HG03103 (cell line): ENCODE measurements around the gene GRAP.

ENCODE experiments used
- ATAC-seq: cut with Tn5 transposase; IDR thresholded peaks from one replicate; pipeline ENCODE4 v1.9.1; 2021; ENCODE audit warnings: low read depth; ENCODE audit not compliant: unreplicated experiment

GRAP gene

DNA sequence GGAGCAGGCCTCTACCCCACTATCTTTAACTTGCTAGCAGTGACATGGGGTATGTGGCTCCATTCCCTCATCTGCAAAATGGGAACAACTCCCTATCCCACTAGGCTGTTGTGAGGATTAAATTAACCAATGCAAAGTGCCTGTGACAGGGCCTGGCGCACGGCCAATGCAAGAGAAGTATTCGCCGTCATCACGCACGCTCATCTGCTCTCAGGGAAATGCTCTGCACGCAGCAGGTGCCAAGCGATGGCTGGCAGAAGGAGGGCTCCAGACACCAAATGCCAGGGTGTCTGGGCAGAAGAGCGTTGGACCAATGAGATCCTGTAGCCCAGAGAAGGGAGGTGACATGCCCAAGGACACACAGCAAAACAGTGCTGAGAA is 59.5 kb downstream of the GRAP start:
- ATAC-seq: no peak

DNA sequence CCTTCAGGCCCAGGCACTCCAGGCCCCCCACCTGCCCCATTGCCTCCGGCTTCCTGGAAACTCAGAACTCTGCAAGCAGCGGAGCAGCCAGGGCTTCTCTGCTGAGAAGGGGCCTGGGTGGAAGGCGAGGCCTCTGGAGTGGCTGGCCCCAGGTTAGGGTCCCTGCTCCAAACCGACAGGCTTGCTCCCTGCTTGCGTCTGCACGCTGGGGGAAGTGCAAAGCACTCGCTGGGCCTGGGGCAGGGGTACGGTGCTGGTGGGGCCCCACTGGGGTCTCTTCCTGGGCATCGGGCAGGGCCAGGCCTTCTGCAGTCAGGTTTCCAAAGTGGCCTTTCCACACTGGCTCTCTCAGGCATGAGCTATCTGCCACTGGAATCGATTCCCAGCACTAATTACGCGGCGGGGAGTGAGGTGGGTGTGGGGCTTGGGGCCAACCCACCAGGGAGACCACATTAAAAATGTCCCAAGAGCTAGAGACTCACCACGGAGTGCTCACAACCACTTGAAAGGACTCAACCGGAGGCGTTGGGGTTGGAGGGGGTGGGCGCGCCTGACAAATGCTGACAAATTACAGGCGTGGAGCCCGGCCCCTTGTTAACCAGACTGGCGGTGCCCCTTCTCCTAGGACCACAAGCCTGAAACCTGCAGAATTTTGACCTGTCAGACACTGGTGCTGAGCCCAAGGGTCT is 60.1 kb downstream of the GRAP start:
- no peak for ATAC-seq

DNA sequence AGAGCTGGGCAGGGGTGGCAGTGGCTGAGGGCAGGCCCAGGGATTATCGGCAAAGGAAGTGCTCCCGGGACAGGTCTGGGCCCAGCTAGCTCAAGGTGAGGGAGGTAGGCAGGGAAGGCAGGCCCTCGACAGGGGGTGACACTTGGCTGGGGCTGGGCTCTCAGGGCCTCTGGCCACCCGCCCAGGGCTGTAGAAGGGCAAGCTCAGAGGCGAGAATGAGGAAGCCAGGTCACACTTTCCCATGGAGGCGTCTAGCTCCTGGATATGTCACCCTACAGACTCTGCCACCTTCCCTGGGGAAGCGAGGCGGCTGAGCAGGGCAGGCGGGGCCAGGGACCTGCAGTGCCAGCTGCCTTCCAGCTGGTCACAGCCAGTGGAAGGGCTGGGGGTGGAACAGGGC is 61.3 kb downstream of the GRAP start:
- ATAC-seq: no peak

DNA sequence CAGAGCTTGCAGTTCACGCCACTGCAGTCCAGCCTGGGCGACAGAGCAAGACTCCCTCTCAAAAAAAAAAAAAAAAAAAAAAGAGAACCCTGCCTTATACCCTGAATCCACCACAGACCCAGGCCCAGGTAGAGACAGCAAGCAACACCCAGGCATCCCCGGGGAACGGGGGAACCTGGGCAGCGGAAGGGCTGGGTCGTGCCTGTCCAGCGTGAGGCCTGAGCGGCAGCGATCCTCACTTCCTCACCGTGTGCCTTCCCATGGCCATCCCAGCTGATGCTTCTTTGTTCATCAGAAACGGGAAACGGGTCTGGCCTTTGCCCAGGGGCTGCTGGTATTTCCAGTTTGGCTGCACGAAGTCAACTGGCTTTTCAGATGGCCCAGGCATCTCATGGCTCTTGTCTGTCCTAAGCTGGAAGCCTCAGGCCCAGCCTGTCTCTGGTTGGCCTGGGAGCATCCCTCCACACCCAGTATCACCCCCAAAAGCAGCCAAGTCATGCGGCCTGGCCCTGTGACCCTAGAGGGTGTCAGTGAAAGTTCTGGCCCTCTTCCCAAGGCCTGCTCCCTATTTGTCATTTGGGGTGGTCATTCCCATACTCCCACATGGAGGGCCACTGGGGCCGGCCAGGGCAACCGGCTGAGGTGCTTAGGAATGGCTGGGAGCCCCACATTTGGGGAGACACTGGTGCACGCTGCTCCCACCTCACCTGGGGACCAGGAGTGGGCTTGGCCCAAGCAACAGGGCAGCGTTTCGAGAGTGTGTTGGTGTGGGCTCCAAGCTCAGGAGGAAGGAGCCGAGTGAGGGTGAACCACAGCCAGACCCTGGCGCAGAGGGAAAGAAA is 62.3 kb downstream of the GRAP start:
- ATAC-seq: no peak

DNA sequence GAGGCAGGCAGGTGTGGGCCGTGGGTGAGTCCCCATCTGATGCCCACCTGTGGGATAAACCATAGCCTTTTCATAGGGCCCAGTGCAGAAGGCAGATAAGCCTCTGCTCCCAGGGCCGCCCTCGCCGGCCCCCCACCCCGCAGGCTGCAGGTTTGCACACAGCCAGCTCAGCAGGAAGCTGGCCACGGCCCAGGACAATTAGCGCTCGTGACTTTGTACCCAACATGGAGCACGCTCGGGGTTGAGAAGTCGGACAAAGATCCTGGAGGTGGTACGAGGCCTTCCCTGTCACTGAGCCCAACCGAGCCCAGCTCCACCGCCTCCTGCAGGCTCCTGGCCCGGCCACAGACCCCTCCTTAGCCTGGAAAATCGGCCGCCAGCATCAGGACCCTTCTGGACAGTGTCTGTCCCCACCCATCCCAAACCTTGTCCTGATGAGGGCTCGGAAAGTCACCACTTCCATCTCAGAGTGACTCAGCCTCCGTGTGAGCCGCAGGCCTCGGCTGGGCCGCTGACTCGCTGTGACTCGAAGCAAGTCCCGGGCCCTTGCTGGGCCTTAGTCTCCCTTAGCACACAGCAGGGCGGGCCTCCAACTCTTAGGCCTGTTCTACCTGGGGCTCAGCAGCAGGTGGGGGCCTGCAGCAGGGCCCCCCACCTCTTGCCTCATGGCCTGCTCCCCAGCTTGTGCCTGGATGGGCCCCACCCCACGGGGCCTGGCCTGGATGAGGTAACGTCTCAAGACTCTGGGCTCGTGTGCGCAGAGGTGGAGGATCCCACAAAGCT is 64.9 kb downstream of the GRAP start:
- no peak for ATAC-seq

DNA sequence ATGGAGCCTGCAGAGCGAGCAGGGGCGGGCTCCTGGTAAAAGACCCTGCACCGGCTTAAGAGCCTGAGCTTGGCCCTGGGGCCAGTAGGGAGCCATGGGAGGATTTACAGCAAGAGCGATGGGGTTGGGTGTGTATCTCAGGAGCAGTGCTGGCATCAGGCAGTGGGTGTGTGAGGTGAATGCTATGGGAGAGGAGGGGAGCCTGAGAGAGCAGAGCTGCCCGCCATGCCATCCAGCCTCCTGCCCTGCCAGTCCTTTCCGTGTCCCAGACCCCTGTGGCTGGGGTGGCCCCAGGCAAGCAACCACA is 65.5 kb downstream of the GRAP start:
- ATAC-seq: no peak

DNA sequence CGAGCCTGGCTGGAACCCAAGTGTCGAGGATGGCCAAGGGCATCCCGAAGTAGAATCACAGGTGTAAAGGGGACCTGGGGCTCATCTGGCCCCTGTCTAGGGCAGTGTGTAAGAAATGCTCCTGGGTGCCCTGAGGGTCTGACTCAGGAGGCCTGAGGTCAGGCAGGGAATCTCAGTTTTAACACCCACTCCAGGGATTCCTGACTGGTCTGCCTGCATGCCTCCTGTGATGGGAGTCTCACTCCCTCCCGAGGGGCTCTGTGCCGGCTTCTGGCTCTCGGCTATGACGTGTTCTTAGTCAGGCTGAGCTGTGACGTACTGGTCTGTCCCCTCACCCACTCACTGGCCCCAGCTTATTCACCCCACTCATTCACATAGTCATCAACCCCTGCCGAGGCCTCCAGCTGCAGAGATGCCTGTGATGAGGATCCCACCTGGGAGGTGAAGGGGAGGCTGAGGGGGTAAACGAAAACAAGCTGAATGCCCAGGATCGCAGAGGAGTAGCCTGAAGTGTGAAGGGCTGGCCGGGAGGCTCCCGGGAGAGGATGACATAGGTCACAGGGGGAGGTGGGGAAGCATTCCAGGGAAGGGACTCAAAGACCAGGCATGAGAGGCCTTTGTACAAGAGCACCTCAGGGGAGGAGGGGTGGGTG is 65.9 kb downstream of the GRAP start:
- no peak for ATAC-seq

DNA sequence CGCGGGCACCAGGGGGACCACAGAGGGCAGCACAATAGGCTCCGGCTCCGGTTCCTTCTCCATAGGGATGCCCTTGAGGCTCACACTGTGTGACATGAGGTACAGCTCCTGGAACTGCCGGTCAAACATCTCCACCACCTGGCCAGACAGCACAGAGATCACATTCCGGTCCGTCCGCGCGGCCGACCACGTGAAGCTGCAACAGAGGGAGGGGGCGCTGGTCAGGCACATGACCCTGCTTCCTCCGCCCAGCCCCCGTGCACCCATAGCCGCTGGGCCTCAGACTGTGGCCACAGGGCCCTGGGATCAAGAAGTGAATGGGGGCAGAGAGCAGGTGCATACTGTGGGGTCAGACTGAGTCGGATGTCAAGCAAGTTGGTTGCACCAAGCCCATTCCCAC is 68.1 kb downstream of the GRAP start:
- ATAC-seq: no peak

DNA sequence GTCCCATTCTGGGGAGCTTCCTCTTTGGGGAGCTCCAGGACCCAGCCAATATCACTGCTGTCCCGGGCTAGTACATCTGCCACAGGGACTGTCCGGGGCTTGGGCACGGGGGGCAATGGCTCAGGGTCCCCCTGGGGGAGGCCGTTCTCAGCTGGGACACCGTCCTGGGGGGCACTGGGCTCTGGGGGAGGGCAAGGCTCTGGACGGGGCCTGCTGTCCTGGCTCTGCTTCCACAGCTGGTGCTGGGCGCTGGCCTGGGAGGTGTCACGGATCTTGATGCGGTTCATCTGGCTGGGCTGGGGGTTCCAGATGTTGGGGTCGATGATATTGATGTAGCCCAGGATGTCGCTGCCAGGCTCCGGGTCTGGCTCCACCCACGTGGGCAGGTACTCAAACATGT is 68.7 kb downstream of the GRAP start:
- ATAC-seq: no peak

DNA sequence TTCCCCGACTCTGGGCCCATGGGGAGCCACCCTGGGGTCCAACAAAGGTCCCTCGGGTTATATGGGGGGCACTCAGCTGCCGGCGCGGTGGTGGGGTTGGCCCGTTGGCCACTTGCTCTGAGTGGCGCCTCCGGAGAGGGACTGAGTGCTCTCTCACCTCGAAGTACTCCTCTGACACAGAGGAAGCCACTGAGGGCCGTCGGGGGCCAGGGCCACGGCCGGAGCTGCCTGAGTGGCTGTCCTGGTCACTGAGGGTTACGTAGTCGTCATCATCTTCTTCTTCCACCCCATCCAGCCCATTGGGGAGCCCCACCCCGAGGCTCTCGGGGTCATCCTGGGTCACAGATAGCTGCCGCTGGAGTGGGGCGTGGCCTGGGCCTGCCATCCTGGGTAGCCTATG is 69.1 kb downstream of the GRAP start:
- ATAC-seq: no peak

DNA sequence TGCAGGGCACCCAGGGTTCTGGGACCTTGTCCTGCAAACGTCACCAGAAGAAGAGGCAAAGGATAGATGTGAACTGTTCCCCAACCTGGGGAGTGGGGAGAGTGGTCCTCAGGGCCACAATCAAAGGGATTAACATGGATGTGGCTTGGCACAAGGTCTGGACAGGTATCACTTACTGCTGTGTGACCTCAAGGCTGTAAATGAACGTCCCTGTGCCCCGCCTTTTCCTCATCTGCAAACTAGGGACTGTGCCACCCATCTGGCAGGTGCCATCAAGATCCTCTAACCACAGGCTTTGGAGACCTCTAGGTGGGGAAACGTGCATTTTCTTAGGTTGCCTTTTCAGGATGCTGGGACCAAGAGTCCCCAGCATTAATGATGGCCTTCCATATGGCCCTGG is 69.7 kb downstream of the GRAP start:
- ATAC-seq: no peak

DNA sequence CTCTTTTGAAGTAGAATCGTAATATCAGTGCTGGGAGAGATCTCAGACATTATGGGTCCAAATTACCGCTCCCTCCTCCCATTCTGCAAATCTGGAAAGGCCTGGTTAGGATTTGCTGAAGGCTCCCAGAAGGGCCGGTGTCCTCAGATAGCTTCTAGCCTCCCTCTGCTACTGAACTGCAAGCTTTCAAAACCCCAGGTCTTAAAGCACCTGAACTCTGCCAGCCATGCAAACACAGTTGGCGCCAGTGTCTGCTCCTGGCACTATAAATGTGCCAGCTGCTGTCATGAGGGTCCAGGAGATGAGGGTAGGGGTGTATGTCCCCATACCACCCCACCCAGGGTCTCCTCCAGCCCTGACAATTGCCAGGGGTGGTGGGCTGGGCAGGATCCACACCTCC is 70.6 kb downstream of the GRAP start:
- no peak for ATAC-seq

DNA sequence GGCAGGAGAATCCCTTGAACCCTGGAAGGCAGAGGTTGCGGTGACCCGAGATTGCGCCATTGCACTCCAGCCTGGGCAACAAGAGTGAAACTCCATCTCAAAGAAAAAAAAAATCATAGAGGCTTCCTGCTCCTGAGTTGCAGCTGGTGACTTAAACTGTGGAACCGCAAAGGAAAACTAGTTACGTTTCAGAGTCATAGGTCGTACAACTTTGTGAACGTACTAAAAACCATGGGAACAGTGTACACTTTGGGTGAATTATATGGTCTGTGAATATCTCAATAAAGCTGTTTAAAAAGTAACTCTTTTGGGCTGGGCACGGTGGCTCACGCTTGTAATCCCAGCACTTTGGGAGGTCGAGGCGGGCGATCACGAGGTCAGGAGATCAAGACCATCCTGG is 71.2 kb downstream of the GRAP start:
- no peak for ATAC-seq

DNA sequence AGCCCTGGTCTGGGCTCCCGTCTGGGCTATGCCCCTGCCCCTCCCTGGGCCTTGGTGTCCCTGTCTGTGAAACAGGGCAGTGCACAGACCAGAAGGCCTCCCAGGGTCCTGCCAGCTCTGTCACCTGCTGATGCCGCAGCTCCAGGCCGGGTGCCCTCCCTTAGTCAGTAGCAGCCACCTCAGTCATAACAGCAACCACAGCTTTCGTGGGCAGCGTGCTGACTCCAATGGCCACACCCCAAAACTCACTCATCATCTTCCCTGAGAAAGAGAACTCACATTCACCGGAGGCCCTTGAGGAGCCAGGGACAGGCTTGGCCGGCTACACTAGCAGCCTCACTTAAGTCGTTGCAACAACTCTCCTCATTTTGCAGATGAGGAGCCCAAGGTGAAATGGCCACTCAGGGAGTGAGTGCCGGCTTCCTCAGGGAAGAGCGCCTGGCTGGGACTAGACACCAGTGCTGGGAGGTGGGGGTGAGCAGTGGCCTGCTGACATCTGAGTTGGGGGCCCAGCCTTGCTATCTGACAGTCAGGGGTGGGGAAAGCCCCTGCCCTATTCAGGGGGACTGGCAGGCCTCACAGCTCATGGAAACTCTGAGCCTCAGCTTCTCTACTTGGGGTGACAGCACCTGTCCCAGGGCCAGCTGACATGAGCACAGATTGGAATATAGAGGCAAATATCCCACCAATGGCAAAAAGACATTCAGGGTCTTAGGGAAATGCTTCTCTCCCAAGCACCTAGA is 72.2 kb downstream of the GRAP start:
- no peak for ATAC-seq

DNA sequence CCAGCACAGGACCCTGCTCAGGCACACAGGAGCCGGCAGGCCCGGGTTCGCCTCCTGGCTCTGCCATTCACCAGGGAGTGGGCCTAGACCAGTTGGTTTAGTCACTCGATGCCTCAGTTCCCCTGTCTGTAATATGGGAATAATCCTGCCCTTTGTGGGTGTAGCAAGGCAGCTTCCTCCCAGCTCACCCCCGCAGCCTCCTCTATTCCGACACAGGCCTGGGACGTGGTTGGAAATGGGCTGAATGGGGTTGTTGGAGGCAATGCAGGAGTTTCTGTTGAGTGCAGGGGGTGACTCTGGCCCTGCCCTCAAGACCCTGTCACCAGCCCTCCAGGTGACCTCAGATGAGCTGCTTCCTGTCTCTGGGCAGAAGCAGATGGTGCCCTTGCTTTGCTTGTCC is 75.0 kb downstream of the GRAP start:
- ATAC-seq: no peak
